ENCODE measurements around the gene GABRR2. TPM values are rescaled to one million over a fixed set of nuclear protein-coding genes. Genes with fewer than 3 reads are reported as not detected.

Gene GABRR2
- total RNA-seq, 1 donor from 2014 or later: 0.61 TPM

DNA sequence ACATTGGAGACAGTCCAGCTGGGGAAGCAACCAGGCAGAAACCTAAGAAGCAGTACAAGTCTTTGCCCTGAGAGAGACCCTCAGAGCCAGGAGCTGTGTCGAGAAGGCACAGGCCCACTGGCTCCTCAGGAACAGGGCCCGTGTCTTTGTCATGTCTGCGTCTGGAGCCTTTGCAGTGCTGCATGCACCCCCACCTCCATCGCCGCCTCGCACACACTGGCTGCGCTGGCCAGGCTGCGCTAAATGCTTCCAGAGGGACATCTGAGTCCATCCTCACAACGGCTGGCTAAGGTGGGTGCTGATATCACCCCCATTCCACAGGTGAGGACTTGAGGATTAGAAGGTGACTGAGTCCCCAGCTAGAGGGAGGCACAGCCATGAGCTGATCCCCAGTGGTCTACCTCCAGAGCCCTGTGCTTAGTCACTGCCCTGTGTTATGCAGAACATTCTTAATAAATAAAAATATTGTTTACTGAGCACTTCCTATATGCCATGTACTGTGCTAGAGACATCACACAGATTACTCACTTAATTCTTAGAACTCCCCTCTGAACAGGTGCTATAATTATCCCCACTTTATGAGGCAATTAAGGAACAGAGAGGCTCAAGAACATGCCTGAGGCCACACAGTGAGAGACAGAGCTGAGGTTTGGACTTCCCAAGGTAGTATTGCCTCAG is 27.6 kb downstream of the GABRR2 start:
- Histone ChIP-seq H3K27ac (ENCODE audit: low read depth, low read length) (no peak overlapping the region), H3K4me2 (ENCODE audit: low read length) (no peak overlapping the region), H2AFZ (ENCODE audit: low read depth, low read length) (no peak overlapping the region), H3K27me3 (ENCODE audit: insufficient read depth, low read length) (peaks cover 25% of the 10 kb centered on the region), H3K9me3 (ENCODE audit: insufficient read depth, low read depth, low read length) (no peaks in the 10 kb centered on the region), H3K4me3 (ENCODE audit: insufficient read depth, low read depth, low read length) (no peak overlapping the region), H3K79me2 (ENCODE audit: insufficient read depth, low read length) (no peaks in the 10 kb centered on the region), H3K4me1 (ENCODE audit: insufficient read depth, low read length) (no peaks in the 10 kb centered on the region), H4K20me1 (ENCODE audit: insufficient read depth, low read length) (no peaks in the 10 kb centered on the region), H3K9ac (ENCODE audit: low read length) (no peak overlapping the region), H3K36me3 (ENCODE audit: insufficient read depth, low read length) (no peaks in the 10 kb centered on the region)
- no peak overlapping the region for H3K27ac Mint-ChIP-seq (ENCODE audit: unreplicated experiment)
- no peak overlapping the region for H3K4me3 Mint-ChIP-seq (ENCODE audit: unreplicated experiment)
- no peaks in the 10 kb centered on the region for H3K4me1 Mint-ChIP-seq (ENCODE audit: low read depth, unreplicated experiment)
- DNase-seq (ENCODE audit: low read depth): no peak
- no peak for FAIRE-seq
- TF ChIP-seq EZH2 (IDR thresholded peaks at IDR 0.05; ENCODE audit: insufficient read depth, low read length): no peak
- TF ChIP-seq, protein P1, sequence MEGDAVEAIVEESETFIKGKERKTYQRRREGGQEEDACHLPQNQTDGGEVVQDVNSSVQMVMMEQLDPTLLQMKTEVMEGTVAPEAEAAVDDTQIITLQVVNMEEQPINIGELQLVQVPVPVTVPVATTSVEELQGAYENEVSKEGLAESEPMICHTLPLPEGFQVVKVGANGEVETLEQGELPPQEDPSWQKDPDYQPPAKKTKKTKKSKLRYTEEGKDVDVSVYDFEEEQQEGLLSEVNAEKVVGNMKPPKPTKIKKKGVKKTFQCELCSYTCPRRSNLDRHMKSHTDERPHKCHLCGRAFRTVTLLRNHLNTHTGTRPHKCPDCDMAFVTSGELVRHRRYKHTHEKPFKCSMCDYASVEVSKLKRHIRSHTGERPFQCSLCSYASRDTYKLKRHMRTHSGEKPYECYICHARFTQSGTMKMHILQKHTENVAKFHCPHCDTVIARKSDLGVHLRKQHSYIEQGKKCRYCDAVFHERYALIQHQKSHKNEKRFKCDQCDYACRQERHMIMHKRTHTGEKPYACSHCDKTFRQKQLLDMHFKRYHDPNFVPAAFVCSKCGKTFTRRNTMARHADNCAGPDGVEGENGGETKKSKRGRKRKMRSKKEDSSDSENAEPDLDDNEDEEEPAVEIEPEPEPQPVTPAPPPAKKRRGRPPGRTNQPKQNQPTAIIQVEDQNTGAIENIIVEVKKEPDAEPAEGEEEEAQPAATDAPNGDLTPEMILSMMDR (IDR thresholded peaks at IDR 0.05; ENCODE audit: insufficient read depth, low read depth, low read length): no peak
- peaks cover 17% of the 10 kb centered on the region for H3K9me3 Mint-ChIP-seq (ENCODE audit: unreplicated experiment)
- H3K36me3 Mint-ChIP-seq (ENCODE audit: low read depth, unreplicated experiment): peaks cover 7% of the 10 kb centered on the region
- H3K27me3 Mint-ChIP-seq (ENCODE audit: low read depth, unreplicated experiment): peaks cover 55% of the 10 kb centered on the region

DNA sequence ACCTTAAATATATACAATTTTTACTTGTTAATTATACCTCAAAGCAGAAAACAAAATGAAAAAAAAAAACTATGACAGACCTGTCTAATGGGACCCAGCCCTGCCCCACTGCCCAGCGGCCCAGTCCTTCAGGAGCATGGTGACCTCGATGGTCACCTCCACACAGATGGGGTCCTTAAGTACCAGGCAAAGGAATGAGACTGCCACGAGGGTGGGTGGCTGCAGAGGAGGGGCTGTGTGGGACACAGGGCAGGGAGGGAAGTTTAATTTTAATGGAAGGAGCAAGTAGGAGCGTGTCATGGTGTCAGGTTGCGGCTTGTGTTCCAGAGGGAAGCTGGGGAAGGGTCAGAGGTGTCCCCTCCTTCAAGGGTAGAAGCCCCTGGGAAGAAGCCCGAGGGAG is 28.6 kb downstream of the GABRR2 start:
- H3K4me1 Mint-ChIP-seq (ENCODE audit: low read depth, unreplicated experiment): no peaks in the 10 kb centered on the region
- Histone ChIP-seq H3K4me1 (ENCODE audit: insufficient read depth, low read length) (no peaks in the 10 kb centered on the region), H3K79me2 (ENCODE audit: insufficient read depth, low read length) (no peaks in the 10 kb centered on the region), H3K4me3 (ENCODE audit: insufficient read depth, low read depth, low read length) (no peak overlapping the region), H3K27ac (ENCODE audit: low read depth, low read length) (no peak overlapping the region), H3K9ac (ENCODE audit: low read length) (no peak overlapping the region), H2AFZ (ENCODE audit: low read depth, low read length) (no peak overlapping the region), H3K9me3 (ENCODE audit: insufficient read depth, low read depth, low read length) (no peaks in the 10 kb centered on the region), H3K4me2 (ENCODE audit: low read length) (no peak overlapping the region), H3K36me3 (ENCODE audit: insufficient read depth, low read length) (no peaks in the 10 kb centered on the region), H4K20me1 (ENCODE audit: insufficient read depth, low read length) (no peaks in the 10 kb centered on the region), H3K27me3 (ENCODE audit: insufficient read depth, low read length) (peaks cover 21% of the 10 kb centered on the region)
- DNase-seq (ENCODE audit: low read depth) (no peak), FAIRE-seq (no peak)
- no peak for TF ChIP-seq EZH2 (IDR thresholded peaks at IDR 0.05; ENCODE audit: insufficient read depth, low read length)
- TF ChIP-seq, protein P1 (IDR thresholded peaks at IDR 0.05; ENCODE audit: insufficient read depth, low read depth, low read length): no peak
- H3K27me3 Mint-ChIP-seq (ENCODE audit: low read depth, unreplicated experiment): peaks cover 55% of the 10 kb centered on the region
- peaks cover 5% of the 10 kb centered on the region for H3K36me3 Mint-ChIP-seq (ENCODE audit: low read depth, unreplicated experiment)
- H3K9me3 Mint-ChIP-seq (ENCODE audit: unreplicated experiment): peaks cover 13% of the 10 kb centered on the region
- H3K4me3 Mint-ChIP-seq (ENCODE audit: unreplicated experiment): no peak overlapping the region
- H3K27ac Mint-ChIP-seq (ENCODE audit: unreplicated experiment): no peak overlapping the region
